GM19452 (cell line): ENCODE results near the gene IFI35.
"Not testable (repeated sequence)": the region's sequence is repeated elsewhere in the genome, so short reads cannot be mapped to it uniquely, and the experiment has no call there.

ENCODE experiments used
- ATAC-seq: cut with Tn5 transposase; IDR thresholded peaks from one replicate; pipeline ENCODE4 v1.9.1; 2021; ENCODE audit not compliant: unreplicated experiment

Gene IFI35

GRCh38 chr17:43051969-43052368 lies 45.4 kb downstream of the IFI35 start:
- no peak for ATAC-seq

GRCh38 chr17:43053008-43053407 lies 46.4 kb downstream of the IFI35 start:
- ATAC-seq: not testable (repeated sequence)

GRCh38 chr17:43056051-43056450 lies 49.5 kb downstream of the IFI35 start:
- ATAC-seq: no peak

GRCh38 chr17:43062984-43063638 lies 56.5 kb downstream of the IFI35 start:
- ATAC-seq: no peak
